HG02798 (cell line): ENCODE measurements around the gene ESRP2.

Experiments
- ATAC-seq: cut with Tn5 transposase; IDR thresholded peaks from one replicate; pipeline ENCODE4 v1.9.1; 2021; ENCODE audit warnings: mild to moderate bottlenecking; ENCODE audit not compliant: unreplicated experiment, poor library complexity

The ESRP2 gene

GRCh38 chr16:68227183-68227793 is 8.6 kb downstream of the ESRP2 start:
- ATAC-seq: no peak

- no peak for ATAC-seq
Observed at GRCh38 chr16:68226116-68226515, 9.8 kb downstream of the ESRP2 start.

GRCh38 chr16:68223072-68223471 is 12.9 kb downstream of the ESRP2 start:
- no peak for ATAC-seq

- no peak for ATAC-seq
Observed at GRCh38 chr16:68219725-68220351, 16.1 kb downstream of the ESRP2 start.

- no peak for ATAC-seq
Observed at GRCh38 chr16:68217506-68217905, 18.4 kb downstream of the ESRP2 start.

- ATAC-seq: no peak
Observed at GRCh38 chr16:68216240-68216639, 19.7 kb downstream of the ESRP2 start.

GRCh38 chr16:68215302-68215701 is 20.6 kb downstream of the ESRP2 start:
- no peak for ATAC-seq

GRCh38 chr16:68214726-68215125 is 21.2 kb downstream of the ESRP2 start:
- ATAC-seq: no peak

GRCh38 chr16:68206245-68206644 is 29.7 kb downstream of the ESRP2 start:
- ATAC-seq: no peak

- ATAC-seq: no peak
Observed at GRCh38 chr16:68202091-68202519, 33.8 kb downstream of the ESRP2 start.

GRCh38 chr16:68200088-68200783 is 35.7 kb downstream of the ESRP2 start:
- ATAC-seq: no peak

- no peak for ATAC-seq
Observed at GRCh38 chr16:68197250-68197649, 38.7 kb downstream of the ESRP2 start.

- no peak for ATAC-seq
Observed at GRCh38 chr16:68194251-68194650, 41.7 kb downstream of the ESRP2 start.

- no peak for ATAC-seq
Observed at GRCh38 chr16:68190736-68191510, 45.0 kb downstream of the ESRP2 start.

GRCh38 chr16:68190081-68190480 is 45.8 kb downstream of the ESRP2 start:
- no peak for ATAC-seq

GRCh38 chr16:68188170-68188569 is 47.8 kb downstream of the ESRP2 start:
- no peak for ATAC-seq

- no peak for ATAC-seq
Observed at GRCh38 chr16:68187505-68187904, 48.4 kb downstream of the ESRP2 start.

- ATAC-seq: no peak
Observed at GRCh38 chr16:68186877-68187276, 49.0 kb downstream of the ESRP2 start.

- no peak for ATAC-seq
Observed at GRCh38 chr16:68183046-68183445, 52.9 kb downstream of the ESRP2 start.

GRCh38 chr16:68179855-68180254 is 56.1 kb downstream of the ESRP2 start:
- no peak for ATAC-seq
